Transverse colon (tissue), 4 donors: Measurements from ENCODE around the gene LRRC38.

ENCODE experiments used
- POLR2A ChIP-seq: fragments of 450-650 bp; IDR thresholded peaks from one replicate; pipeline ENCODE4 v1.6.1; 2016; ENCODE audit warnings: antibody characterized with exemption, mild to moderate bottlenecking, moderate library complexity
- POLR2AphosphoS5 ChIP-seq, 3 donors: sonication (generic); formaldehyde crosslinking; IDR thresholded peaks; one replicate each; pipeline ENCODE4 v1.6.1; 2016; ENCODE audit warnings: antibody characterized with exemption in 3 of 3
- TF ChIP-seq, protein P1 (sequence below), 5 experiments: fragments of 200-600 bp in 3 of 5; fragments of 450-650 bp in 2 of 5; sonication (generic) in 3 of 5; IDR thresholded peaks; 1 replicate in 2 of 5; 2 replicates in 3 of 5; pipeline ENCODE4 v1.5.1; 2016 to 2017; ENCODE audit warnings: antibody characterized with exemption in 5 of 5, inconsistent platforms in 3 of 5, mild to moderate bottlenecking in 2 of 5, moderate library complexity in 1 of 5

DNA sequence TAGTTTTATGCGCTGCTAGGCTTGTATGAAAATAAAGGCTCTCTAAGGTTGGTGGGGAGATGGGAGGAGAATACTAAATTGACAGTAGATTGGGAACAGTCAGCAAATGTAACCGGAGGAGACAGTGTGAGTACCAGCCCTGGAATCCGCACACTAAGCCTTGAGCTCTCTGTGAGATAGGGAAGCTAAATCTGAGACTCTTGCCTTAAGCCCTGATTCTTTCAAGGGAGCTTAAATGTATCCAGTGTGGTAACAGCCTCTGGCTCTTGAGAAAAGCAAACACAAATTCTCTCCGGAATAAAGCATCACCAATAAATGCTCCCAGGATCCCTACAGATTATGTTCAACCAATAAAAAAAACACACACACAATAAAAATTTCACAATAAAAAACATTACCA is 36.9 kb upstream of the LRRC38 start:
- TF ChIP-seq, protein P1, sequence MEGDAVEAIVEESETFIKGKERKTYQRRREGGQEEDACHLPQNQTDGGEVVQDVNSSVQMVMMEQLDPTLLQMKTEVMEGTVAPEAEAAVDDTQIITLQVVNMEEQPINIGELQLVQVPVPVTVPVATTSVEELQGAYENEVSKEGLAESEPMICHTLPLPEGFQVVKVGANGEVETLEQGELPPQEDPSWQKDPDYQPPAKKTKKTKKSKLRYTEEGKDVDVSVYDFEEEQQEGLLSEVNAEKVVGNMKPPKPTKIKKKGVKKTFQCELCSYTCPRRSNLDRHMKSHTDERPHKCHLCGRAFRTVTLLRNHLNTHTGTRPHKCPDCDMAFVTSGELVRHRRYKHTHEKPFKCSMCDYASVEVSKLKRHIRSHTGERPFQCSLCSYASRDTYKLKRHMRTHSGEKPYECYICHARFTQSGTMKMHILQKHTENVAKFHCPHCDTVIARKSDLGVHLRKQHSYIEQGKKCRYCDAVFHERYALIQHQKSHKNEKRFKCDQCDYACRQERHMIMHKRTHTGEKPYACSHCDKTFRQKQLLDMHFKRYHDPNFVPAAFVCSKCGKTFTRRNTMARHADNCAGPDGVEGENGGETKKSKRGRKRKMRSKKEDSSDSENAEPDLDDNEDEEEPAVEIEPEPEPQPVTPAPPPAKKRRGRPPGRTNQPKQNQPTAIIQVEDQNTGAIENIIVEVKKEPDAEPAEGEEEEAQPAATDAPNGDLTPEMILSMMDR (IDR thresholded peaks at IDR 0.05) = no peak
- no peak for TF ChIP-seq POLR2AphosphoS5 (IDR thresholded peaks at IDR 0.05)
- no peak for TF ChIP-seq POLR2A
